CD4-positive, alpha-beta T cell treated with Interleukin-4 for 4 hours (primary cell): ENCODE results near the gene UNKL.
"Not testable (repeated sequence)": the region's sequence is repeated elsewhere in the genome, so short reads cannot be mapped to it uniquely, and the experiment has no call there.

Experiments used
- DNase-seq: peaks from one replicate; pipeline ENCODE4 v3.0.0-alpha.2; 2020

UNKL gene

DNA sequence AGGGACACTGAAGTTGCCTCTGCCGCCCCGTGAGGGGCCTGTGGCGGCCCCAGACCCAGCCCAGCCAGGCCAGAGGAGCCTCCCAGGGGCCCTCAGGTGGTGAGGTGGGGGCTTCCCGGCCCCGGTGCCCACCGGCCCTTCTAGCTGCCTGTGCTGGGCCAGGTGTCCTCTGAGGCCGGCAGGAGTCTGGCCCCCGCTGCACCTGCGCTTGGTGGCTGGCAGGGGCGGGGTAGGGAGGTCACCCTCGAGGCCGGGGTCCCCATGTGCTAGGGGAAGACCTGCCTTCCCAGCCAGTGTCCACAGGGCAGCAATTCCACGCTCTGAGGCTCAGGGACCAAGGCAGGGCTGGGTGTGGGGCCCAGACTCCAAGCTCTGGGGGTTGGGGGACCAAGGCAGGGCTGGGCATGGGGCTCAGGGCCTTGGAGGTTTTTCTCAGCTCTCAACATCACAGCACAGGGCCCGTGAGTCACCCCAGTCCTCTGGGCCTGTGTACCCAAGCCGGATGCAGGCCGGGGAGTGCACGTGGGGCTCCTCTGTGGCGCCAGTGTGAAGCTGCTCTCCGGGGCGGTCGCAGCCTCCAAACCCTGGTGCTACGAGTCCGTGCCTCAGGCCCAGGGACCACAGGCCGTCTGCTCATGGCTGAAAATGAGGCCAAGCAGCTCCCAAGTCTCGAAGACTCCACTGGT, 31.2 kb upstream of the UNKL start:
- DNase-seq, result no peak

DNA sequence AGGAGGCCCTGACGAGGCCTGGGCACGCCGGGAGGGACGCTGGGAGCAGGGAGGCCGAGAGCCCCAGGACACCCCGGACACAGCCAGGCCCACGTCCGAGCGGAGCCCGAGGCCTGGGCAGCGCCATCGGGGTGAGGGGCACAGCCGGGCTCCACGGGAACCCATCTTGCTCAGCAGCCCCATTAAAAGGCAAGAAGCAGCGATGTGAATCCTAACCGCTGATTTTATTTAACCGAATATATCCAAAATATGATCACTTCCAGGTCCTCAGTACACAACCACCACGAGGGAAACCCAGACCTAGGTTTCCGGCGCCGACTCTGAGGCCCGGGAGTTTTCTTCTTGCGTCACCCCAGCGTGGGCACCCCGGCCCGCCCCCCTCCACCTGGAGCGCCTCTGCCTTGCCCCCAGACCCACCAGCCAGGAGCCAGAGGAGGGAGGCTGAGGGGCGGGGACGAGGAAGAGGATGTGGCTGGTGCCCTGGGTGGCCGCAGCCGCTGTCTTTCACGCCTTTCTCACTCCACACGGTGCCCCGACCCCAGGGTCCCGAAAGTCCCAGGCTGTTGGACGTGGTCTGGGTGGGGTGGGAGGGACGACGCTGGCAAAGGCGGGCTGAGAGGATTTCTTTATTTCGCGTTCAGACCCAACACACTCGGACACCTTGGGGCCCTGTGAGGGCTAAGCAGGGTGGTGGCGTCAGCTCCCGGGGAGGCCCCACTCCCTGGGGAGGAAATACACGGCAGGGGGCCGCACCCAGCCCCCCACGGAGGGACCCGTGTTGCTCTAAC, 30.4 kb upstream of the UNKL start:
- no peak for DNase-seq

DNA sequence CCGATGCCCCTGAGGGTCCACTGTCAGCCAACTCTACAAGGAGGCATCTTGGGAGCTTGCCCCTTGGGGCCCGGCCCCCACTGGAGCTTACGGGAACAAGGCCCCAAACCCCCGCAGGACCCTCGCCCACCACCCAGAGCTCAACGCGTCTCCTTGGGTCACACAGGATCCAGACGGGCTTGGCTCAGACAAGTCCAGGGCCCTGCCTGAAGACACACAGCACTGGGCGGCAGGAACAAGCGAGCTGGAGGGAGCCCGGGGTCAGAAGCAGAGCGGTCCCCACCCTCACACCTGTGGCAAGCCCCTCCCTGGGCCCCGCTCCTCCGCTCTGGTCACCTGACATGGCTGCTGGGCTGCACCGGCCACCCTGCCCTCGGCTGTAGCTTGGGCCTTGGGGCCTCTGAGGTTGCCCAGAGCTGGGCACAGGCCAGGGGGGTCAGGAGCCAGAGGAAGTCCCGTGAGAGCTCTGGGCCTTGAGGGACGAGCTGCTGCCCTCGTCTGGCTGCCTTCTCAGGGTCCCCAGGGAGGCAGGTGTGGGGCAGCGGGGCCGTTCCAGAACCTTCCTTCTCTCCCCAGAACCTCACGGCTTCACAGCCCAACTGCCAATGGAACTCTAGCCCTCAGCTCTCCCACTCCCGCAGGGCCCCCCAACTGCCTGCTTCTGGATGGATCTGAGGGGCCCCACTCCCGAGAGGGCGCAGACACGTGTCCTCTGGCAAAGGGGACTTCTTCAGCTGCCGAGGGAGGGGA, 29.7 kb upstream of the UNKL start, which contains the start of gene CCDC154:
TSS of gene CCDC154 (minus strand) at position 577 of the 750 bp plus-strand sequence. CDS start at position 343, 234 bp downstream.
- DNase-seq, result no peak

DNA sequence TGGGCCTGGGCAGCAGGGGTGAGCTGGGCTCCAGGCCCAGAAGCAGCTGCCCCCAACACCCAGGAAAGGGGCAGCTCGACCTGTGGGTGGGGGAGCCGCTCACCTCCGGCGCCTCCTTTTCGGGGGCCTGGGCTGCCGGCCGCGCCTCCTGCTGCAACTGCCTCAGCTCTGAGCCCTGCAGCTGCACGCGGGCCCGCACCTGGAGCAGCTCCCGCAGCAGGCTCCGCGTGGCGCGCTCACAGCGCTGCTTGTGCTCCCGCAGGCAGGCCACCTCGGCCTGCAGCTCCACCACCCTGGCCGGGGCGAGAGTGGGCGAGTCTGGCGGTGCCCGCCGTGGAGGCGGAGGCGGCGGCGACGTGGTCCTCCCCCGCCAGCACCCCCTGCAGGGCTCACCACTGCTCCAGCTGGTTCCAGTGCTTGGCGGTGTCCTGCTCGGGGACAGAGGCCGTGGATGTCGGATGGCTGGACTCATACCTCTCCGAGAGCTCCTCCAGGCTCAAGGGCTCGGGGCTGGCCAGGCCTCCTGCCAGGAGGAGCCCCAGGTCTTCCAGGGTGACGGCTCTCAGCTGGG, 29.0 kb upstream of the UNKL start:
- no peak for DNase-seq

DNA sequence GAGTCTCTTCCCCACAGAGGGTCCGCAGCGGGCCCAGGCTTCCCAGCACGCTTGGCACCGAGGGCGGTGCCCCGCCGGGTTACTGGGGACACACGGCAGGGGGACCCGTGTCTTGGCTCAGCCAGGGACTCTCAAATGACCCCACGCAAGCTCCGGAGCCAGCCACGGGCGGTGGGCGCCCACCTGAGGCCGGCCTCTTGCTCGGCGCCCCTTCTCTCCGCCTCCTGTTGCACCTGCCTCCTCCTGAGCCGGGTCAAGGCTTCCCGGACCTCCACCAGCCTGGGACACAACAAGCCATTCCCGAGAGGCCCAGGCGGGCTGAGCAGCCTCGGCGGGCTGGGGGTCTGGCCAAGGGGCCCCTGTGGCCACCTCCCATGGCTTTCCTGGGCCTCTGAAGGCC, 28.2 kb upstream of the UNKL start:
- DNase-seq, result no peak

DNA sequence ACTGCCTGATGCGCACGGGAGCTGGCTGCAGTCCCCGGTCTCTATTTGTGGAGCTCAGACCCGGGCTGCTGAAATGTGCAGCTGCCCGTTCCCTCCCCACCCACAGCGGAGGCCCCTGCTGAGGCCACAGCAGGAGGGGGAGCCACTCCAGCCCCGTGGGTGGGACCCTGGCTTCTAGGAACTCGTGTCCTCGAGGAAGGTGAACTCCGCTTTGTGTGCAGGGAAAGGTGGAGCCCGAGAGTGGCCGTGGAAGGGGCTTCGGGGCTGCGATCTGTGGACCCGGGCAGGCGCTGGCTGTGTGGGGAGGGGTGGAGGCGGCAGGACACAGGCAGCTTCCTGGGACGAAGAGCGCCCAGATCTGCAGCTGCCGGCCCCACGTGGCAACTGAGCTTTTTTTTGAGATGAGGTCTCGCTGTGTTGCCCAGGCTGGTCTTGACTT, 26.9 kb upstream of the UNKL start:
- no peak for DNase-seq

DNA sequence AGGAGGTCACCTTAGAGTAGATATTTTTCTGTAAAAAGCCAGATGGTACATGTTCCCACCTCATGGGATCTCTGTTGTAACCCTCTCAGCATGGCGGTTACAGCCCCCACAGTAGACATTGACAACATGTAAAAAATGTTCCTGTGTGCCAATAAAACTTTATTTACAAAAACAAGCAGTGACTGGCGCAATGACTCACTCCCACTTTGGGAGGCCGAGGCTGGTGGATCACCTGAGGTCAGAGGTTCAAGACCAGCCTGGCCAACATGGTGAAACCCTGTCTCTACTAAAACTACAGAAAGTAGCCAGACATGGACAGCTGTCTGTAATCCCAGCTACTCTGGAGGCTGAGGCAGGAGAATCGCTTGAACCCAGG, 25.2 kb upstream of the UNKL start:
- not testable (repeated sequence) for DNase-seq

DNA sequence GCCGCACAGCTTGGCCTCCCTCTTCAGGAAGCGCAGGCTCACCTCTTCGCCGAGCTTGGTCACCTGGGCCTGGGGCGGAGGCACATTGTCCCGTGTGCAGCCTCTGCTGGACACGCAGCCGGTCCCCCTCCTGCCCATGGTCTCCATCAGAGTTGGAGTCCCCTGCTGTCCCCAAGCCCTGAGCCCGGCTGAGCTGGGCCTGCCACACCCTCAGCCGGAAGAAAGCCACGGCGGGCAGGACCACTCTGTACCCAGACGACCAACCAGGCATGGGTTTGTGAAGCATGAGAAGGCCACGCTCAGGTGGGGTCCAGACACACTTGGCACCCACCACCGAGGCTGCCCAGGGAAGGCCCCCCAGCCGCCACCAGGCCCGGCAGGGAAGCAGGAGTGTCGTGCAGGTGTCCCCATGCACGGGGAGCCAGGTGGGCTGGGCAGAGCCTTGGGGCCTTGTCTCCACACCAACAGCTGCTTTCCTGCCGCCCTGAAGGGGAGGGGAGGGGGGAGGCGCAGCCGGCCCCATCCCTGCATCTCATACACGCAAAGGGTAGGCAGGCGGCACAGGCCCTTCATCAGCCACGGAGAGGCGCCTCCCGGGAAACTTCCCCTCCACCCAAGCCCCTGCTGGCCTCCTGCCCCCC, 24.7 kb upstream of the UNKL start:
- no peak for DNase-seq

DNA sequence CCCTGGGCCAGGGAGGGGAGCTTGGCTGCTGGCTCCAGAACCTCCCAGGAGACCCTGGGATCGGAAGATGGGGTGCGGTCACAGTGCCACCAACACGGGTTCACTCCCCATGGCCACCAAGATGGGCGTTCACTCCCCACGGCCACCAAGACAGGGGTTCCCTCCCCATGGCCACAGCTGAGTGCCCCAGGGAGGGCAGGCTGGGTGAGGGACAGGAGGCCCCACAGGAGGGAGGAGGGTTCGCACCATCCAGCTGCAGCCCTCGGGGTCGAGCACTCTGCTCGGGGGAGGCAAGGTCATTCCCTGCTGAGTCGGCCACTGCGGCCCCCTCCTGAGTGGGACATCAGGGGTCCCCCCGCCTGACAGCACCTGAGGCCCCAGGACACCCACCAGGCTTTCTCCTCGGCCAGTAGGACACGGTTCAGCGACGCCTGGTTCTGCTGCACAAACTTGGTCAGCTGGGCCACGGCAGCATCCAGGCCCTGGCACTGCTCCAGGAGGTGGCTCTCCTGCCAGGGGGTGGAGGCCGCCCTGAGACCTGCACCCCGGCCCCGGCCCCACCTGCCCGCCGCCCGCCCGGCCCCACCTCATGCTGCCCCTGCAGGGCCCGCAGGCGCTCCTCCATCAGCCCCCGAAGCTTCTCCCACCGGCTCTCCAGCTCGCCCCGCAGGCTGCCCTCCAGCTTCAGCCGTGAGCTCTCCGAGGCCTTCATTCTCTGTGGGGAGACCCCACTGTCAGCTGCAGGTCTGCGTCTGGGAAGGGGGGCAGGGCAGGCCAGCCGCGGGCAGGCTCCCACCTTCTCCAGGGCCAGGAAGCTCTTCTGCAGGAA, 23.9 kb upstream of the UNKL start:
- DNase-seq, result no peak

DNA sequence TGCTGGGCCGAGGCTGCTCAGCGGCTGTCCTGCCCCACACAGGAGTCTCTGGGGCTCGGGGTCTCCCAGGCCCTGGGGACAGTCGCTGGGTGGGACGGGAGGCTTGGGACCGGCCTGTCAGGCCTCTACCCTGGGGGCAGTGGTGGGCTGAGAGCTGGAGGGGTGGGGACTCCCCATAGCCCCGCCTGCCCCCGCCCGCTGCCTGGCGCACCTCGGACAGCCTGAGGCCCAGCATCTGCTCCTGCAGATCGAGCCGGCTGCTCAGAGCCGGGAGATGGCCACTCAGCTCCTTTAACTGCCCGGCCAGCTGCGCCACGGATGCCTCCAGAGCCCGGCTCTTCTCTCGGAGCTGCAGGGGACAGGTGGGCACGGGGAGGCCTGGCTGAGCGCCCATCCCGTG, 23.1 kb upstream of the UNKL start:
- no peak for DNase-seq

DNA sequence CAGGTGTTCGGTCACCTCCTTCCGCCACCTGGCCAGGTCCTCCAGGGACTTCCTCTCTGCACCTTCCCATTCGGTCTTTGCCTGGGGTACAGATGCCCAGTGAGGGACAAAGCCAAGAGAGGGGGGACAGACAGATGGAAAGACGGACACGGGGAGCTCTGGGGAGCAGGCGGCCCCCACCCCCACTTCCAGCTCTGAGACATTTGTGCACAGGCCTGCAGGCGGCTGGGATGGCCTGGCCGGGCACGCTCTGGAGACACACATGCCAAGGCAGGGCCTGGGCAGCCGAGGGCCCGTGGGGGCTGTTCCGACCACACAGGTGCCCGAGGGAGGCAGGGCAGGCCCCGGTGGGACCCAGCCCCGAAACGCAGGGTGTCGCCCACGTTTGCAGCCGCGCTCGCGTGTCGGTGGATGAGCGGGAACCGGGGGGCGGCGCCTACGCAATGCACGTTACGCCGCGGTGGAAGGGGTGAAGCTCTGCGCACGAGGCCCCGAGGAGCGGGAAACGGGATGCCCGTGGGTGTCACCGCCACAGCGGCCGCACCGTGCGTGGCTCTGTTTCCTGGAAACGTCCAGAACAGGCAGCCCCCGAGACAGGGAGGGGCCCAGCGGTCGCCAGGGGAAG, 22.3 kb upstream of the UNKL start:
- no peak for DNase-seq

DNA sequence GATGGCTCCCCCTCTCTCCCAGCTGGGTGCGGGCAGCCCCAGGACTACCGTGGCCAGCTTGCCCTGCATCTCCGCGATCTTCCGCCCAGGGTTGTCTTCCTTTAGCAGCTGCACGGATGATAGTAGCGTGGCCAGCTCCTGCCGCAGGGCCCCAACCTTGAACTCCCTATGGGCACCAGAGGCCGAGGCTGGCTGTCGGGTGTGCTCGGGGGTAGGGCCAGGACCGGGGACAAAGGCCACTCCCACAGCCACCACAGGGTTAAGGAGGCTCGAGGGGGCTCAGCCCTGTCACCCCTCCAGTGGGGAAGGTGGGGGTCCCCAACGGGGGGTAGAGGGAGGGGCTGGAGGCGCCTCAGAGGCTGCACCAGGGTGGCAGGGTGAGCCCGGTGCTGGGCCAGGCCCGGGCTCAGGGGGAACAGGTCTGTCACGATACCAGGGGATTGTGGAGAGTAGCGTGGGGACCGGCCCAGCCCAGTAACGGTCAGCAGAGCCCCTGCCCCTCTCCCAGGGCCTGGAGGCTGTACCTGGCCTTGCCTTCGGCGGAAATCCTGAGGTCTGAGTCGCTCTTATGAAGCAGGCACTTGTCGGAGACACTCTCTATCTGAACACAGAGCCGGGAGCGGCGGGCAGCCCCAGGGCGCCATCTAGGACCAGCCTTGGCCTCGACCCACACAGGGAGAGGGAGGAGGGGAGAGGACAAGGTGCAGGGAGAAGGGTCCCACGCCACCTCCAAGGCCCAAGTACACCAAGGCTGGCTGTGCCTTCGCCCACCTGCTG, 21.6 kb upstream of the UNKL start:
- no peak for DNase-seq

DNA sequence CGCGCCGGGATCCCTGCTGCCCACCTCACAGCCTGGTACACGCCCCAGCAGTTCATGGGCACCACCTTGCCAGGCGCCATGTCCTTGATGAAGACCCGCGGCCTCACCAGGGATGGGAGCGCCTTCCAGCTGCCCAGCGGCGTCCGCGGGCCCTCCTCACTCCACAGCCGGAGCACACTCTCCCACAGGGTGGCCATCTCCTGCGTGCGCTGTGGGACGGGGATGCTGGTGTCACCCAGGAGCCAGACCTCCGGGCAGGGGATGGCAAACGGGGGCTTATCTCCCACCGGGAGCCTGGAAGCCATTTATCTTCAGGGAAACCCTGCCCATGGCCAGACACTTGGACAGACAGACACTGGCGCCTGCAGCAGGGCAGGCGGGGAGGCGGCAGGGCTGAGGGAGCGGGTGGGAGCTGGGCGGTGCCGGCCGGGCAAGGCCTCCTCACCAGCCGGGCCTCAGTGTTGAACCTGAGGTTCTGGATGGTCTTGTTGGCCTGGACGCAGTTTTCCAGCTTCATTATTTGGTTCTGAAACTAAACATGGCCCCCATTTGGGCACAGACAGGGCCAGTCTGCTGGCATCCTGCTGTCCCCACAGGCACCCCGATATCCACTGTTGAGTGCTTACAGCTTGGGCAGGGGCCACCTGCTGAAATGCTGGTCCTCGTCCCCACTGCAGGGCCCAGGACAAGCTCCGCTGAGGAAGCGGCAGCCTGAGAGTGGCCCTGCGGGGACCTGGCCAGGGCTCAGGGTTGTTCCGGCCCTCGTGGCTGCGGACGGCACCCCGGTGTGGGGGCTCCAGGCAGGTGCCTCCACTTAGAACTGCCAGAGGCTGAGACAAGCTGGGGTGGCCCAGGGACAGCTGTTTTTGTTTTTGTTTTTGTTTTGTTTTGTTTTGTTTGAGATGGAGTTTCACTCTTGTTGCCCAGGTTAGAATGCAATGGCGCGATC, 20.4 kb upstream of the UNKL start:
- no peak for DNase-seq

DNA sequence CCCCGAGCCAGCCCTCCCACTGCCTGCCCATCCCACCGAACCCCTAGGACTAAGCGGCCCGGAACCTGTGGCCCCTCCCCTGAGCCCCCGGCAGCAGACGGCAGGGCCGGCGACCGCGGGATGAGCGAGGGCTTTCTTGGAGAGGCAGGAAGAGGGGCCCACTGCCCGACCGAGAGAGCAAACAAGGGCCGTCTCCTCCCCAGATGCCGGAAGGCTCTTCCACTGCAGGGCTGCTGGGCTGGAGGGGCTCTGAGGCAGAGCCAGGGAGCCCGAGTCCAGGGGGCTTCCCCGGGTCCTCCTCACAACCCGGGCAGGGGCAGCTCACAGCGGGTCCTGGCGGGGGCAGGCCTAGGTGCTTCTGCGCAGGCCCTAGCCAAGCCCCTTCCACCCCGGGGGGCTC, 19.3 kb upstream of the UNKL start:
- DNase-seq, result no peak

DNA sequence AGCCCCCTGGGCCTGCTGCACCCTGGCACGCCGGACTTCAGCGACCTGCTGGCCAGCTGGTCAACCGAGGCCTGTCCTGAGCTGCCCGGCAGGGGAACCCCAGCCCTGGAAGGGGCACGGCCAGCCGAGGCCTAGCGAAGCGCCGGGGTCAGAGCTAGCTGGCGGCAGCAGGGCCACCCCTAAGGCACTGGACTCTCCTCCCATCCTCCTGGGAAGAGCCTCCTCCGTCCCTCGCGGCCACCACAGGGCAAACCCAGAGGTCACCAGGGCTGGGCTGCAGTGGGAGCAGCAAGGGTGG, 18.7 kb upstream of the UNKL start:
- DNase-seq, result no peak

DNA sequence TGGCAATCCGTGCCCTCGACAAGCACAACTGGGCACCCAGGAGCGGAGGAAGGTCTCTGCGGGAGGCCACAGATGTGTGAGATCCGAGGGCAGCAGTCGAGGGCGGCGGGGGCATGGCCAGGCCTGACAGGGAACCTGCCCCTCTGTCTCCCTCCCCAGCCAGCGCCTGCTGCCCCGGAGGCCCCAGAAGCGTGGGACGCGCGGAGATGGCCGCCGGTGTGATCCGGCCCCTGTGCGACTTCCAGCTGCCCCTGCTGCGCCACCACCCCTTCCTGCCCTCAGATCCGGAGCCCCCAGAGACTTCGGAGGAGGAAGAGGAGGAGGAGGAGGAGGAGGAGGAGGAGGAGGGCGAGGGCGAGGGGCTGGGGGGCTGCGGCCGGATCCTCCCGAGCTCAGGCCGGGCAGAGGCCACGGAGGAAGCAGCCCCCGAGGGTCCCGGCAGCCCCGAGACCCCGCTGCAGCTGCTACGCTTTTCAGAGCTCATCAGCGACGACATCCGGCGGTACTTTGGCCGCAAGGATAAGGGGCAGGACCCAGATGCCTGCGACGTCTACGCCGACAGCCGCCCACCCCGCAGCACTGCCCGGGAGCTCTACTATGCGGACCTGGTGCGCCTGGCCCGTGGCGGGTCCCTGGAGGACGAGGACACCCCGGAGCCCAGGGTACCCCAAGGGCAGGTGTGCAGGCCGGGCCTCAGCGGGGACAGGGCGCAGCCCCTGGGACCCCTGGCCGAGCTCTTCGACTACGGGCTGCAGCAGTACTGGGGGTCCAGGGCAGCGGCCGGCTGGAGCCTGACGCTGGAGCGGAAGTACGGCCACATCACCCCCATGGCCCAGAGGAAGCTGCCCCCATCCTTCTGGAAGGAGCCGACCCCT, 18.1 kb upstream of the UNKL start:
- DNase-seq, result no peak

DNA sequence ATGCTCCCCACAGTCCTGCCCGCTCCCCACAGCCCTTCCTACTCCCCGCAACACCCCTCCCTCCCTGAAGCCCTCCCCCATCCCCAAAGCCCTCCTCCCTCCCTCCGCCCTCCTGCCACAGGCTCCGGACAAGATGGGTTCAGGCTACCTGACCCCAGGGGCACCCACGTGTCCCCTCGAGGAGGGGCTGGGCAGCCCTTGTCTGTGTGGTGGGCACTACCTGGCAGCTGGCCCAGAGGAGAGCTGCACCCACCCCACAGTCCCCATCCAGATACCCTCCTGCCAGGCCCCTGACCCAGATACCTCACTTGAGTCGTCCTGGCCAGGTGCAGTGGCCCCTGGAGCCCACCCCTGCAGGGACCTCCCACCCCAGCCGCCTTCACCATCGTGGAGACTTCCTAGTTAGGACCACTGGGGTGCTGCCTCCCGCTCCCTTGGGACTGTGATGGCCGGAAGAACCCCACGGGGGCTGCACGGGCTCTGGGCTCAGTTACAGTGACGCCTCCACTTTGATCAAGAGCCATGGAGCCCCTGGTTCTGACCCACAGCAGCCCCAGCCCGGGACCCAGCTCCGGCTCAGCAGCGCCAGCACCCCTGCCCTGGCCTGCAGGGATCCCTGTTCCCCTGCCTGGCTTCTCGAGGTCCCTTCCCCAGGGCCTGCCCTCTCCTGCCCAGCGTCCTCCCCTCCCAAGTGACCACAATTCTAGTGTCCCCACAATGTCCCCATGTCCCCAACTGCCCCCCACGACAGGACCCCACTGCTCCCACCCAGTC, 17.2 kb upstream of the UNKL start:
- no peak for DNase-seq
